ENCODE measurements around the gene ACACB.
"Not testable (repeated sequence)": the region's sequence is repeated elsewhere in the genome, so short reads cannot be mapped to it uniquely, and the experiment has no call there.

Gene ACACB

GRCh38 chr12:109127533-109128242, 11.3 kb downstream of the ACACB start:
- Histone ChIP-seq H3K4me1 (ENCODE audit: control insufficient read depth, insufficient read depth, low read length) (peaks cover 13% of the 10 kb centered on the region), H3K36me3 (ENCODE audit: insufficient read depth, low read length) (no peaks in the 10 kb centered on the region), H3K9me3 (replicated peaks; ENCODE audit: low read length) (no peaks in the 10 kb centered on the region)

GRCh38 chr12:109130297-109131153, 14.1 kb downstream of the ACACB start:
- Histone ChIP-seq H3K4me1 (ENCODE audit: control insufficient read depth, insufficient read depth, low read length) (peaks cover 13% of the 10 kb centered on the region), H3K27me3 (ENCODE audit: control insufficient read depth, insufficient read depth, low read length) (peaks cover 27% of the 10 kb centered on the region), H3K4me2 (ENCODE audit: low read length) (no peak overlapping the region), H3K9ac (ENCODE audit: low read depth, low read length) (no peak overlapping the region), H3K36me3 (ENCODE audit: insufficient read depth, low read length) (no peaks in the 10 kb centered on the region), H3K9me3 (replicated peaks; ENCODE audit: low read length) (no peaks in the 10 kb centered on the region), H3K4me3 (ENCODE audit: low read length) (no peak overlapping the region)

More at GRCh38 chr12:109127533-109128242, 11.3 kb downstream of the ACACB start:
- no peak overlapping the region for H3K9ac ChIP-seq (ENCODE audit: low read depth, low read length)
- no peak overlapping the region for H3K4me2 ChIP-seq (ENCODE audit: low read length)
- H3K27me3 ChIP-seq (ENCODE audit: control insufficient read depth, insufficient read depth, low read length) = peaks cover 24% of the 10 kb centered on the region
- no peak overlapping the region for H3K4me3 ChIP-seq (ENCODE audit: low read length)

GRCh38 chr12:109131154-109132050, 15.0 kb downstream of the ACACB start:
- no peaks in the 10 kb centered on the region for H3K9me3 ChIP-seq (replicated peaks; ENCODE audit: low read length)
- peaks cover 24% of the 10 kb centered on the region for H3K27me3 ChIP-seq (ENCODE audit: control insufficient read depth, insufficient read depth, low read length)
- no peak overlapping the region for H3K9ac ChIP-seq (ENCODE audit: low read depth, low read length)
- peak overlapping the region; percentile 45 for H3K4me2 ChIP-seq (ENCODE audit: low read length)
- H3K36me3 ChIP-seq (ENCODE audit: insufficient read depth, low read length) = no peaks in the 10 kb centered on the region
- peak overlapping the region; percentile 1 for H3K4me3 ChIP-seq (ENCODE audit: low read length)
- H3K4me1 ChIP-seq (ENCODE audit: control insufficient read depth, insufficient read depth, low read length) = peaks cover 13% of the 10 kb centered on the region

- H3K27me3 ChIP-seq (ENCODE audit: control insufficient read depth, insufficient read depth, low read length) = peaks cover 25% of the 10 kb centered on the region
Measured at GRCh38 chr12:109134186-109134917, 18.0 kb downstream of the ACACB start.

GRCh38 chr12:109137055-109137454, 20.7 kb downstream of the ACACB start:
- Histone ChIP-seq H3K4me1 (ENCODE audit: control insufficient read depth, insufficient read depth, low read length) (no peaks in the 10 kb centered on the region), H3K36me3 (ENCODE audit: insufficient read depth, low read length) (no peaks in the 10 kb centered on the region), H3K4me2 (ENCODE audit: low read length) (no peak overlapping the region), H3K4me3 (ENCODE audit: low read length) (no peak overlapping the region), H3K27me3 (ENCODE audit: control insufficient read depth, insufficient read depth, low read length) (peaks cover 16% of the 10 kb centered on the region), H3K9me3 (replicated peaks; ENCODE audit: low read length) (no peaks in the 10 kb centered on the region), H3K9ac (ENCODE audit: low read depth, low read length) (no peak overlapping the region)

More at GRCh38 chr12:109134186-109134917, 18.0 kb downstream of the ACACB start:
- H3K4me3 ChIP-seq (ENCODE audit: low read length) = no peak overlapping the region
- H3K36me3 ChIP-seq (ENCODE audit: insufficient read depth, low read length) = no peaks in the 10 kb centered on the region
- H3K9ac ChIP-seq (ENCODE audit: low read depth, low read length) = no peak overlapping the region
- no peaks in the 10 kb centered on the region for H3K9me3 ChIP-seq (replicated peaks; ENCODE audit: low read length)
- peaks cover 13% of the 10 kb centered on the region for H3K4me1 ChIP-seq (ENCODE audit: control insufficient read depth, insufficient read depth, low read length)
- no peak overlapping the region for H3K4me2 ChIP-seq (ENCODE audit: low read length)

- Histone ChIP-seq H3K4me2 (ENCODE audit: low read length) (no peak overlapping the region), H3K9ac (ENCODE audit: low read depth, low read length) (no peak overlapping the region), H3K4me1 (ENCODE audit: control insufficient read depth, insufficient read depth, low read length) (no peaks in the 10 kb centered on the region)
Measured at GRCh38 chr12:109139360-109139759, 23.0 kb downstream of the ACACB start.

GRCh38 chr12:109139791-109140190, 23.4 kb downstream of the ACACB start:
- Histone ChIP-seq H3K9me3 (replicated peaks; ENCODE audit: low read length) (no peaks in the 10 kb centered on the region), H3K4me3 (ENCODE audit: low read length) (no peak overlapping the region), H3K4me1 (ENCODE audit: control insufficient read depth, insufficient read depth, low read length) (no peaks in the 10 kb centered on the region), H3K27me3 (ENCODE audit: control insufficient read depth, insufficient read depth, low read length) (peaks cover 9% of the 10 kb centered on the region), H3K36me3 (ENCODE audit: insufficient read depth, low read length) (no peaks in the 10 kb centered on the region), H3K9ac (ENCODE audit: low read depth, low read length) (no peak overlapping the region), H3K4me2 (ENCODE audit: low read length) (no peak overlapping the region)

More at GRCh38 chr12:109139360-109139759, 23.0 kb downstream of the ACACB start:
- Histone ChIP-seq H3K4me3 (ENCODE audit: low read length) (no peak overlapping the region), H3K27me3 (ENCODE audit: control insufficient read depth, insufficient read depth, low read length) (peaks cover 9% of the 10 kb centered on the region), H3K9me3 (replicated peaks; ENCODE audit: low read length) (no peaks in the 10 kb centered on the region), H3K36me3 (ENCODE audit: insufficient read depth, low read length) (no peaks in the 10 kb centered on the region)

- H3K36me3 ChIP-seq (ENCODE audit: insufficient read depth, low read length) = no peaks in the 10 kb centered on the region
- no peak overlapping the region for H3K4me3 ChIP-seq (ENCODE audit: low read length)
- no peak overlapping the region for H3K4me2 ChIP-seq (ENCODE audit: low read length)
- H3K9me3 ChIP-seq (replicated peaks; ENCODE audit: low read length) = no peaks in the 10 kb centered on the region
- H3K4me1 ChIP-seq (ENCODE audit: control insufficient read depth, insufficient read depth, low read length) = no peaks in the 10 kb centered on the region
- no peak overlapping the region for H3K9ac ChIP-seq (ENCODE audit: low read depth, low read length)
- peaks cover 9% of the 10 kb centered on the region for H3K27me3 ChIP-seq (ENCODE audit: control insufficient read depth, insufficient read depth, low read length)
Measured at GRCh38 chr12:109140560-109140959, 24.2 kb downstream of the ACACB start.

GRCh38 chr12:109144224-109144623, 27.8 kb downstream of the ACACB start:
- no peak overlapping the region for H3K4me2 ChIP-seq (ENCODE audit: low read length)
- no peaks in the 10 kb centered on the region for H3K4me1 ChIP-seq (ENCODE audit: control insufficient read depth, insufficient read depth, low read length)
- no peak overlapping the region for H3K4me3 ChIP-seq (ENCODE audit: low read length)
- H3K9ac ChIP-seq (ENCODE audit: low read depth, low read length) = no peak overlapping the region
- no peaks in the 10 kb centered on the region for H3K9me3 ChIP-seq (replicated peaks; ENCODE audit: low read length)
- H3K36me3 ChIP-seq (ENCODE audit: insufficient read depth, low read length) = no peaks in the 10 kb centered on the region
- H3K27me3 ChIP-seq (ENCODE audit: control insufficient read depth, insufficient read depth, low read length) = peaks cover 8% of the 10 kb centered on the region

GRCh38 chr12:109147126-109147525, 30.7 kb downstream of the ACACB start:
- not testable (repeated sequence) for H3K4me3 ChIP-seq (ENCODE audit: low read length); H3K4me1 ChIP-seq (ENCODE audit: control insufficient read depth, insufficient read depth, low read length); H3K9me3 ChIP-seq (replicated peaks; ENCODE audit: low read length); H3K36me3 ChIP-seq (ENCODE audit: insufficient read depth, low read length); H3K9ac ChIP-seq (ENCODE audit: low read depth, low read length); H3K4me2 ChIP-seq (ENCODE audit: low read length)
- H3K27me3 ChIP-seq (ENCODE audit: control insufficient read depth, insufficient read depth, low read length) = peaks cover 19% of the 10 kb centered on the region
